Activated effector memory CD4-positive, alpha-beta T cell treated with anti-CD3 and anti-CD28 coated beads, Interleukin-2, amount 50 U/mL, for 16 hours (primary cell): ENCODE data around the gene VAMP3.

Experiments
- DNase-seq: peaks from one replicate; pipeline ENCODE4 v3.0.0-alpha.2; 2020

The VAMP3 gene, protein sequence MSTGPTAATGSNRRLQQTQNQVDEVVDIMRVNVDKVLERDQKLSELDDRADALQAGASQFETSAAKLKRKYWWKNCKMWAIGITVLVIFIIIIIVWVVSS

DNA sequence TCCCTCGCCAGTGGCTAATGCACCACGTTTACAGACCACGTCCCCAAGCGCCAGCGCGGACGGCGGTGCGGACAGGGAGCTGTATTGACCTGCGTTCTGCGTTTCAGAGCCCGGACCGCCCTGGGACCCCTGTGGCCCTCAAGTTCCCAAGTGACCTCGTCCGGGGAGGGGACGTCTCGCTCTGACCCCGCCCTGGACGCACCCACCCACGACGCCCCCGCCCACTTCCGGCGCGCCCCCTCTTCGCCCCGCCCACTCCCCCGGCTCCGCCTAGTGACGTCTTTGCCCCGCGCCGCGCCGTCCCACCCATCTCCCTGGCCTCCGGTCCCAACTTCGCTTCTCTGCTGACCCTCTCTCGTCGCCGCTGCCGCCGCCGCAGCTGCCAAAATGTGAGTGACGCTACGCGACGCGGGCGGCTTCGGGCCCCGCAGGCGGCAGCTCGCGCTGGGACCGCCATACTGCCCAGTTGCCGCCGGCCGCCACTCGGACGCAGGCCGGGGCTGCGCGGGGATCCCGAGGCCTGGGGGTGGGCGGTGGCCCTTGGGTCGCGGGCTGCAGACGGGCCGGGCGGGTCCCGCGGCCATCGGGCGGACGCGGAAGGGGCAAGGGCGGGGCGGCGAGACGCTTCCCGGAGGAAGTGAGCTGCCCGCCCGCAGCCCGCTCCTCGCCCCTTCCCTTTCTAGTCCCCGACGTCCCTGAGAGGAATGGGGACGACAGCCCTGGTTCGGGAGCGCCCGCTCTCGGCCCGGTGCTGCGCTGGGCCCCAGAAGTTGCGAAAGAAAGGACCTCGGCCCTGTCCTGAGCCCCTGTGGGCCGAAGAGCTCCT is at the start of gene VAMP3:
Gene VAMP3, plus strand, starts transcription at position 300 of the 826 bp plus-strand sequence. Its CDS starts 88 bp downstream, at position 388.
- DNase-seq: peak; percentile 94

GRCh38 chr1:7721940-7722669 is 49.0 kb upstream of the VAMP3 start:
- DNase-seq: no peak

- DNase-seq: no peak
Observed at GRCh38 chr1:7722670-7723012, 48.5 kb upstream of the VAMP3 start.

- DNase-seq: no peak
Observed at GRCh38 chr1:7726623-7727022, 44.5 kb upstream of the VAMP3 start.

DNA sequence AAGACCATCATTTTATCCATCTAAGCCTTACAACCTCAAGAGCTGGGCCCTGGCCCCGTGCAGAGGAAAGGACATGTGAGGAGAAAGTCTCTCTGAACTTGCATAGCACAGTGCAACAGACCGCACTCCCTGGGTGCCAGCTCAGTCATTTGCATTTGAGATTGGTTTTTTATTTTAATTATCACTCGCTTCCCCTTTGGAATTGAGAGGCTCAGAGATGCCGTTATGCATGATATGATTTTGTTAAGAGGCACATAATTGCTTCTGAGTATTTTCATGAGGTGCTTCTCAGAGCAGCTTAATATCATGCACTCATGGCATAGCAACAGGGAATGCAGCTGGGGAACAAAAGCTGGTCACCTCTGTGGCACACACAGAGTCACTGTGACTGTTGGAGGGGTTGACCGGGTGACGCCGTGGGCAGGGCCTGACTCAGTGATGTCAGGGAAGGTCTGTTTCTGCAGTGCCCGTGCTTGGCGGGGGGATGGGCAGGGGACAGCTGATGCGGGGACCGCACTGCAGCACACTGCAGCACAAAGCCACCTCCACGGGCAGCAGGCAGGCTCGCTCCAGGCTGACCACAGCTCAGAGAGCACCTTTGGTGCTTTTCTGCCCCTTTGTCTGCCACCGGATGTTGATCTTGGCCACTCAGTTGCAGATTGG is 43.2 kb upstream of the VAMP3 start:
- no peak for DNase-seq

DNA sequence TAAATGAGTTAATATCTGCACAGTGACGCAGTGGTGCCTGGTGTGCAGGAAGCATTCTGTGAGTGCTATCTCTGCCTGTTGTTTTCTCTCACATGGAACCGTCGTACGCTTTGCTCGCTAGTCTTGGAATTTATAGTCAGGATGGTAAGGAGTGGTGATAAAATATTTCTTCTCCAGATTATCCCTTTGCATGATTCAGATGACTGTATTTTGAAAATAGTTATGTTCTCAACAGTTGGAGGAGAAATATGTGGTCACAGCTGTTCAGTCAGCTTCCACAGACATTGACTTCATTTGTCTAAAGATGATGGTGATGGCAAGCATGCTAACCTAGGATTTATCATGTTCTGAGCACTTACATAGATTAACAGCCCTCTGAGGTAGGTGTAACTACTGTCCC is 41.3 kb upstream of the VAMP3 start:
- no peak for DNase-seq

- DNase-seq: no peak
Observed at GRCh38 chr1:7732331-7732730, 38.8 kb upstream of the VAMP3 start.

GRCh38 chr1:7733276-7733675 is 37.8 kb upstream of the VAMP3 start:
- no peak for DNase-seq

GRCh38 chr1:7738044-7738443 is 33.1 kb upstream of the VAMP3 start:
- DNase-seq: no peak

DNA sequence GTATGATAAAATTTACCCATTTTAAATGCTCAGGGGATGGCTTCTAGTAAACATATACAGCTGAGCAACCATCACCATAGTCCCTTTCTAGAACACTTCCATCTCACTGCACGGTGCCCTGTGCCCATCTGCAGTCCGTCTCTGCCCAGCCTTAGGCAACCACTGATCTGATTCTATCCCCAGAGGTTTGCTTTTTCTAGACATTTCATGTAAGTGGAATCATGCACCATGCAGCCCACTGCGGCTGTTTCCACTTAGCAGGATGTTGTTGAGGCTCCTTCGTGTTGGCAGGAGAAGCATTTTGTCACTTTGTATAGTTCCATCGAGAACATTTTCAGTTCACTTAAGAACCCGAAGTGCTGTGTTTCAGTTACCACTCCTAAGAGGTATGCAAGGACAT is 27.8 kb upstream of the VAMP3 start:
- DNase-seq: no peak

DNA sequence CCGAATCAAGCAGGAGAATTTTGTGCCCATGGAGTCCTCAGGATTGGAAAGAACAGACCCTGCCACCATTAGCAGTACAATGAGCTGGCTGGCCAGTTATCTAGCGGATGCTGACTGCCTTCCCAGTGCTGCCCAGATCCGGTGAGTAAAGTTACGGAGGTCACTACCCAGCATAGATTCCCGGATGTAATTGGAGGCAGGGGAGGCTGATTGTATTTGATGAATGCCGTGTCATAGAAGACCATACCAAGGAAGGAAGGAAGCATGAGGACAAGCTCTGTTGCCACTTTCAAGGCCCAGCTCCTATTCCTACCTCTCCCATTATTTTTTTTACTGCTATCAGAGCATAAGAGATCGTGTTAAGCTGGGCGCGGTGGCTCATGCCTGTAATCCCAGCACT is 26.2 kb upstream of the VAMP3 start:
- DNase-seq: no peak

DNA sequence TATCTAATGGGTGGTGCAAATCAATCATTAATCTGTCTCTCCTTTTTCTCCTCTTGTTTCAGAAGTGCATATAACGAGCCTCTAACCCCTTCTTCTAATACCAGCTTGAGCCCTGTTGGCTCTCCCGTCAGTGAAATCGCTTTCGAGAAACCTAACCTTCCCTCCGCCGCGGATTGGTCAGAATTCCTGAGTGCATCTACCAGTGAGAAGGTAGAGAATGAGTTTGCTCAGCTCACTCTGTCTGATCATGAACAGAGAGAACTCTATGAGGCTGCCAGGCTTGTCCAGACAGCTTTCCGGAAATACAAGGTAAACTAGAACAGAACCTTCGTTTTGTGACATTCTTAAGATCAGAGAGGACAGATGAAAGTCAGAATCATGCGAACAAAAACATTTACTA is 25.3 kb upstream of the VAMP3 start:
- no peak for DNase-seq

GRCh38 chr1:7747605-7748004 is 23.5 kb upstream of the VAMP3 start:
- no peak for DNase-seq

- DNase-seq: no peak
Observed at GRCh38 chr1:7749126-7749525, 22.0 kb upstream of the VAMP3 start.

- DNase-seq: no peak
Observed at GRCh38 chr1:7751174-7751573, 19.9 kb upstream of the VAMP3 start.

DNA sequence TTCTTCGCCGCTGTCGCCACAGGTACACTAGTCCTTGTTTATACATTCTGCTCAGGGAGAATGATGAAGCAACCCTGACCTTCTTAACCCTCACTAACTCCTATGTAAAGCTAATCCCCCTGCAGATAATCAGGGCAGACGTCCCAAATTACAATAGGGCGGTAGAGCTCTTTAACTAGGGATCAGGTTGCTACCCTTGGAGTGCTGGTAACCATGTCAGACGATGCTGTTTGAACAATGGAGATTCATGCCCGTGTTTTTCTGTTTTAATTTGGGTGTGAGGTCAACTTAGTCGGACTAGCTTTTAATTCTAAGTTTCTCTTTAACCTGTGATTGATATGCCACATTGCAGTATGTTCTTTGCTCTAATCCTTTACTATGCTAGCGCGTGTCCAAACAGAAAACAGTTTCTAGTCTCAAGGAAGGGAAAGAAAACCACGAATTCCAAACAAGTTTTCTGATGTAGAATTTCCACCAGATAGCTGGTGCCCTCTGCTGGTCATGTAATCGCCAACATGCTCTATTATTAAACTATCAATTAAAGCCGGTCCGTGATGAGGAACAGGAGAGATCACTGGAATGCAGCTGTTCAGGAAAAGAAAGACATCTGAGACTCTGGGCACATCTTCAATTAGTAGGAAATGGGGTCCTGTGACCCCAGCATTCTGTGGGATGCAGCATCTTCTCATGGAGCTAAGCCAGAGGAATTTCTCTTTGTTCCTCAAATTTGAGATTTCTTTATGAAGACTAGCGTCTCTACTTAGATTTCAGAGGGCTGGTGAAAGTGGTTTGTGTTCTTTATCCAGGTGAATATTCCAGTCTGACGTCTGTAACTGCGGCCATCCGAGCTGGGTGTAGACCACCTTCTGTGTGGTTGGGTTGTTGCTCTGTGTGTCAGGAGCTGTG is 18.3 kb upstream of the VAMP3 start:
- peak; percentile 74 for DNase-seq

DNA sequence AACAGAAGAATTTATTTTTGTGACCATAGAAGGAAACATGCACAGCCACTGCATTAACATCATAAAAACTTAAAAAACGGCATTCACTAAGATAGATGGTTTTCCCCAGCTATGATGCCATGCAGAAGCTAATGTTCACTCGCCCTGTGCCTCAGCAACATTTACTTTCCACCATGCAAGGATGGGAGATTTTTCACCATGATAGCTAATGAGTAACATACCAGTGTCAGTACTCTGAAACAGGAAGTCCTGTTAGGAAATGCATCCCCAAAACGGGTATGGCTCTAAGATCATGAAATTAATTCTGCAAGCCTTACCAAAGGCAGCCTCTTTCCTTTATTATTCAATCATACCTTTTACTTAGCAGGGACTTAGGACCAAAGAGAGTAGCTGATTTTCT is 17.5 kb upstream of the VAMP3 start:
- no peak for DNase-seq

GRCh38 chr1:7754234-7754633 is 16.9 kb upstream of the VAMP3 start:
- DNase-seq: no peak

- DNase-seq: no peak
Observed at GRCh38 chr1:7755448-7755847, 15.6 kb upstream of the VAMP3 start.

DNA sequence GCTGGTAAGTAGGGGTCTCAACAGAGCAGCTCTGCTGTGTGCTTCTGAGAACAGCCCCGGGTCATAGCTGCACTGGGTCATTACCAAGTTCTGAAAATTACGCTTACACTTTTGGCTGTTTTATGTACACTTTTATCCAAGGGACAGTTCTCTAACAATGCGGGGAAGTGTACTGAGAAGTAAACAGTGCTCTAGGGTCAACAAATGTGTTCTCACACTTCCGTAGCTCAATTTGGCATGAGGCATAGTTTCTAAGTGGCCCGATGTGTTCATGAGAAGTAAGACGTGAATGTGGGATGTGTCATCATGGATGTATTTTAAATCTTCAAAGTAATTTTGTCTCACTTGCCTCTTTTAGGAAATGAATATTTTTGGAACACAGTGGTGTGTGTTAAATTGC is 10.9 kb upstream of the VAMP3 start:
- no peak for DNase-seq

GRCh38 chr1:7761103-7761502 is 10.0 kb upstream of the VAMP3 start:
- DNase-seq: no peak

DNA sequence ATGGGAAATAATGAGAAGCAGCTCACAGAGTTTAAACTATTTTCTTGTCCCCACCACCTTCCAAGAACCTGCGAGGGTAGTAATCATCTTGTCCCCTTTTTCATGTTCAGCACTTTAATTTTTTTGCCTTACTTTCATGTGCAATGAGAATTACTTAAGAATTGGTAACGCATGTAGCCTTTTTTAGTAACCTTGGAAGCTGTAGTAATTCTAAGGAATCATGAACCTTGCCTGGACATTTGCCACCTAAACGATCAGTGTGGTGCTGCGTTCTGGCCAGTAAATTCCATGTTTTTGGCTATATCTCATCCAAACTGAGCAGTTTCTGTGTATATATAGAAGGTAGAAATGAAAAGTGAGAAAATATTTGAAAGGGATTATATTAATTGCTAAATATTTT is 3.9 kb upstream of the VAMP3 start:
- no peak for DNase-seq

DNA sequence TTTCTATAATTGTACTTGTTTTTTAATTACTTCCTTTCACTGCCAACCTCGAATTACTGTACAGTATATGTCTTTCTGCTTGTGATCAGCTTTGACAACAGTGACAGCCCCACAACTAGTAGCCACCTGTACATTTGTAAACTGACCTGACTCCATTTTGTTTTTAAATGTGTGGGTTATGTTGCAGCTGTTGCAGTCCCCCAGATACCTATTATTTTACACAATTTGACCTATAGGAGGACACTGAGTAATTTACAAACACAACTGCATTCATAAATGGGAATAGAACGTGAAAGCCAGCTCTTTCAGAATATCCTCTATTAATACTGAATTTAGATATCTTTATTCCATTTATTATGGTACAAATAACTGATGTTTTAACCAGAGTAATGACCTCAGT is 2.5 kb upstream of the VAMP3 start:
- no peak for DNase-seq
